GM19043 (cell line): Measurements from ENCODE around the gene TMC1.

Source experiments
- ATAC-seq: cut with Tn5 transposase; IDR thresholded peaks from one replicate; pipeline ENCODE4 v1.9.1; 2021; ENCODE audit warnings: low read depth; ENCODE audit not compliant: unreplicated experiment

The TMC1 gene

GRCh38 chr9:72599874-72600534 lies 78.6 kb downstream of the TMC1 start:
- no peak for ATAC-seq

GRCh38 chr9:72600671-72601070 lies 79.3 kb downstream of the TMC1 start:
- no peak for ATAC-seq

GRCh38 chr9:72601615-72602014 lies 80.2 kb downstream of the TMC1 start:
- ATAC-seq: no peak

DNA sequence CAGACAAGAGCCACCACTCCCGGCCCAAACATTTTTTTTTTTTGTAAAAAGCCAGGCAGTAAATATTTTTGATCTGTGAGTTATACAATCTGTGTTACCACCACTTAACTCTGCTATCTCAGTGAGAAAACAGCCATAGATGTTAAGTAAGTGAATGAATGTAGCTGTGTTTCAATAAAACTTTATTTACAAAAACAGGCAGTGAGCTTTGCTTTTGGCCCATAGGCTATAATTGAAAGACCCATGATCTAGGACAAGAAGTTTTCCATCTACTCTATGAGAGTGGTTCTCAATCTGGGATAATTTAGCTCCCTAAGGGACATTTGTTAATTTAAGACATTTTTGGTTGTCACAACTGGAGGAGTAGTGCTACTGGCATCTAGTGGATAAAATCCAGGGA lies 91.0 kb downstream of the TMC1 start:
- ATAC-seq: no peak

DNA sequence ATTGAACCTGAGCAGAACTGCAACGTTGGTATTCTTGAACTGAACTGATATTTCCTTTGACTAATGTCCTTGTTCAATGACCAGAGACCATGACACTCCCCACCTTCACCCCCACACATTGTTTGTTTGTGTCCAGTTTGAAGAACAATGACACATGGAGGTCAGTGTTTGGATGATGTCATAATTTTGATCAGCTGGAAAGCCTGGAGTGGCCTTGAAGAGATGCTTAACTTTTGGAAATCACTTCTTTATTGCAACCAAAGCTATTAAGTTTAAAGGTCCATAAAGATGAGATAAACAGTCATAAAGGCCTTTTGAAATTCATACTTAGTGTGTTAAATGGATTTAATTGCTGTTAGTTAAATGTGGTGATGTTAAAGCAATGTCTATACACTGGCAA lies 92.7 kb downstream of the TMC1 start:
- no peak for ATAC-seq

GRCh38 chr9:72615931-72616330 lies 94.5 kb downstream of the TMC1 start:
- ATAC-seq: no peak

GRCh38 chr9:72618811-72619210 lies 97.4 kb downstream of the TMC1 start:
- no peak for ATAC-seq

- no peak for ATAC-seq
Measured at GRCh38 chr9:72622186-72622585, 100.8 kb downstream of the TMC1 start.

- no peak for ATAC-seq
Measured at GRCh38 chr9:72623156-72623555, 101.7 kb downstream of the TMC1 start.

DNA sequence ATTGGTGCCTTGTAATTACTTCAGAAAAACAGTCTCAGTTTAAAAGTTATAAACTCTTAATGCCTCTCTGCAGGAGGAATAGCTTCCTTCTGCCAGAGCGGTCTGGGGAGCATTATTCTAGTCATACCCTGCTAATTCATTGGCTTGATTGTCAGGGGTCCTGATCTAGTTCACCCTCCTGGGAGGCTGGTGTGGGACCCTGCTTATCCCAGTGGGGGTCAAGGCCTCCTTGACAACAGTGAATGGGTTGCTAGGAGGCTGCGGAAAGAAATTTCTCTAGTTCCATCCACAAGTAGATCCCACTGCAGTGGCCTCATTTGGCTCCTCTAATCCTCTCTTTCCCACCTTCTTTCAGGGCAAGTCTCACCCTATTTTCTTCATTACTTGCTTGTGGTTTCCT lies 105.7 kb downstream of the TMC1 start:
- ATAC-seq: no peak

DNA sequence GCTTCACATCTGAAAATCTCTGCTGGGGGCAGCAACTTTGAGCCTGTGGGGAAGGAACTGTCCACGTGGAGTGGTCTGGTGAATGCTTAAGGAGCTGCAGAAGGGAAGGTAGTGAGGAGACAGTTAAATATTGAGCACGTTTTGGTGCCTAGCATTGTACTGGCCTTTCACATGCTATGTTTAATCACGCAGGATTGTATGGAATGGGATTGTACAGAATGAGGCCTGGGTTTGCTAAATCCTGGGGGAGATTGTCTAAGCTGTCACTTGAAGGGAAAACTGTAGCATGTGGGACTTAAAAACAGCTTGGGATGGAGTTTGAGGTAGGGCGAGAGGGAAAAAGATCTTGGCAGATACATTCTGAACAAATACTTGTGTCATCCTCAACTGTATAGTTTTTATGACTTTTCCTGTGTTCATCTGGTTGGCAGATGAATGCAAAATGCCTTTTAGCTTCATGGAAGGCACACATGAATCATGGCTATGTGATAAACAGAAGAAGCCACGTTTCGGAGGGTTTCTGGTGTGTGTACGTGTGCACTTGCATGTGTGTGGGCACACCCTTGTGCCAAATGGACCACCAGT lies 106.6 kb downstream of the TMC1 start:
- no peak for ATAC-seq

GRCh38 chr9:72633966-72634365 lies 112.6 kb downstream of the TMC1 start:
- ATAC-seq: no peak

GRCh38 chr9:72635197-72635596 lies 113.8 kb downstream of the TMC1 start:
- peak; percentile 82 for ATAC-seq

GRCh38 chr9:72636621-72637020 lies 115.2 kb downstream of the TMC1 start:
- ATAC-seq: no peak

- no peak for ATAC-seq
Measured at GRCh38 chr9:72643651-72644050, 122.2 kb downstream of the TMC1 start.

DNA sequence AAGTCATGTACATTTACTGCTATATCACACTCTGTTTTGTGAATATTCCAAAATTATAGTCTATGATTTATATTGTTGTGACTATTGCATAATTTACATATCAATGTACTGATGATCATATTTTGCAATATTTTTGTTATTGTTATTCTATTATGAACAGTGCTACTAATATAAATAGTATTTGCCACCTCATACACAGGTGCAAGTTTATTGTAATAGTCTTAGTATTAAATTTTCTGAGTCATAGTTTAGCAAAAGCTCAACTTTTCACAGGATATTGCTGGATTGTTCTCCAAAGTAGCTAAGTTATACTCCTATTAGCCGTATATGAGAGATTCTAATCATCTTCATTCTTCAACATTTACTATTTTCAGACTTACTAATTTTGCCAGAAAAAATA lies 124.7 kb downstream of the TMC1 start:
- no peak for ATAC-seq

GRCh38 chr9:72648324-72649126 lies 127.1 kb downstream of the TMC1 start:
- no peak for ATAC-seq

DNA sequence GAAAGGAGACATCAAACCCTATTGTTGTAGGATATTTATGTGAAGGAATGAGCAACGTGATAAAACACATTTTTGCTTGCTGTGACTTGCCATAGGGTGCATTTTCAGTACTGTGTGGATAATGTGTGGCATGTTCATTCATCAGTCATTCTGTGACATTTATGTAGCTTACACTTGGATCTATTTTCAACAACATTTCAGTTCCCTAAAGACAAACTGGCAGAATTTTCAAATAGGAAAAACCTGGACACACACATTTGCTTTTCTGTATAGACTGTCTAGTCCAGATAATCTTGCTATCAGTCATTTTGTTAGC lies 127.7 kb downstream of the TMC1 start:
- ATAC-seq: no peak

DNA sequence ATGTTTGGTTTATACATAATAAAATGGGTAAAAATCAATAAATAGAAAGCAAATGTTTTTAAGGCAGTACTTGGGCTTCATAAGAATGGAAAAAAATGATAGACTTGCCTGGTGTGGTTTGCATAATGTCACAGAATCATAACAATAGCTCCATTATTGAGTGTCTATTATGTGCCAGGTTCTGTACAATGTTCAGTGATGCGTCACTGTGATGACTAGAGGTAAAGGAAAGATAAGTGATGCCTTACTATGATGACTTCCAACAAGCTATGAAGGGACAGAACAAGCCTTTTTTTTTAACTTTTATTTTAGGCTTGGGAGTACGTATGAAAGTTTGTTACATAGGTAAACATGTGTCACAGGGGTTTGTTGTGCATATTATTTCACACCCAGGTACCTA lies 128.8 kb downstream of the TMC1 start:
- ATAC-seq: no peak

GRCh38 chr9:72656021-72656420 lies 134.6 kb downstream of the TMC1 start:
- no peak for ATAC-seq

DNA sequence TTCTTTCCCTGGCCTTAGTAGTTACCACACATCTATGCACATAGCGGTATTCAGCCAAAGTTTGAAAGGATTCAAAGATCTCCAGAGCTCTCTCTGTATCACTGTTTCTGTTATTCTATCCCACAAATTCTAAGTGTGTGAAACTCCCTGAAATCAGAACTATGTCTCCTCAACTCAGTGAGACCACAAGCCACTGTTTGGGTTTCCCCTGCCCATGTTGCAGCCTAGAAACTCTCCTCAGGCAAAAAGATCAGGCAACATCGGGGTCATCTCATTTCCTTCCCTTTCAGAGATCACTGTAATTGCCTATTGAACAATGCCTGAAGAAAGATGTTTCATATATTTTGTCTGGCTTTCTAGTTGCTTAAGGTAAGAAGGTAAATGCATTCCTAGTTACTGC lies 135.6 kb downstream of the TMC1 start:
- no peak for ATAC-seq

- ATAC-seq: no peak
Measured at GRCh38 chr9:72658703-72659102, 137.3 kb downstream of the TMC1 start.
